GM18520 (cell line): ENCODE results near the gene PRKCE.

Experiments used
- ATAC-seq: cut with Tn5 transposase; IDR thresholded peaks from one replicate; pipeline ENCODE4 v1.9.1; 2021; ENCODE audit not compliant: unreplicated experiment

Gene PRKCE

GRCh38 chr2:46230677-46231425 is 579.4 kb downstream of the PRKCE start:
- no peak for ATAC-seq

GRCh38 chr2:46231721-46232120 is 580.2 kb downstream of the PRKCE start:
- no peak for ATAC-seq

- ATAC-seq = no peak
These were observed 581.4 kb downstream of the PRKCE start for GRCh38 chr2:46232860-46233259.

GRCh38 chr2:46236006-46236875 is 584.8 kb downstream of the PRKCE start:
- ATAC-seq = no peak

GRCh38 chr2:46236876-46237859 is 585.7 kb downstream of the PRKCE start:
- no peak for ATAC-seq
